GM23338 (cell line): ENCODE results near the gene NSL1. TPM values are rescaled to one million over a fixed set of nuclear protein-coding genes. Genes with fewer than 3 reads are reported as not detected.
"Not testable (repeated sequence)": the region's sequence is repeated elsewhere in the genome, so short reads cannot be mapped to it uniquely, and the experiment has no call there.

Experiments used
- ATAC-seq: fragments of 200-7000 bp; cut with Tn5 transposase; 3 replicates; pipeline ENCODE4 v1.9.1; 2020
- DNase-seq: peaks from one replicate; pipeline ENCODE4 v3.0.0-alpha.2; 2015; ENCODE audit warnings: low spot score
- H2AFZ ChIP-seq: fragments of 200-600 bp; sonication (generic); 2 replicates; pipeline ENCODE4 v1.8.0; 2016; ENCODE audit warnings: antibody characterized with exemption, mild to moderate bottlenecking, moderate library complexity
- H3F3A ChIP-seq: fragments of 200-600 bp; sonication (generic); replicated peaks from 2 replicates; pipeline ENCODE4 v1.8.0; 2017; ENCODE audit warnings: antibody characterized with exemption, mixed run types, low read depth
- H3K27ac ChIP-seq: fragments of 200-600 bp; sonication (generic); 2 replicates; pipeline ENCODE4 v1.6.1; 2016; ENCODE audit warnings: low read depth
- H3K27me3 ChIP-seq: fragments of 200-600 bp; sonication (generic); 2 replicates; pipeline ENCODE4 v1.8.0; 2016; ENCODE audit warnings: mild to moderate bottlenecking, mixed run types, moderate library complexity; ENCODE audit not compliant: insufficient read depth
- H3K36me3 ChIP-seq: fragments of 200-600 bp; sonication (generic); 2 replicates; pipeline ENCODE4 v1.8.0; 2016; ENCODE audit warnings: mild to moderate bottlenecking; ENCODE audit not compliant: insufficient read depth
- H3K4me1 ChIP-seq: fragments of 200-600 bp; sonication (generic); 2 replicates; pipeline ENCODE4 v1.8.0; 2016; ENCODE audit warnings: mild to moderate bottlenecking, moderate library complexity; ENCODE audit not compliant: insufficient read depth
- H3K4me2 ChIP-seq: fragments of 200-600 bp; sonication (generic); 2 replicates; pipeline ENCODE4 v1.7.1; 2017; ENCODE audit warnings: mixed run types
- H3K4me3 ChIP-seq: fragments of 200-600 bp; sonication (generic); 2 replicates; pipeline ENCODE4 v1.6.1; 2016; ENCODE audit warnings: mixed run types
- H3K79me2 ChIP-seq: fragments of 200-600 bp; sonication (generic); replicated peaks from 2 replicates; pipeline ENCODE4 v1.8.0; 2017; ENCODE audit warnings: mild to moderate bottlenecking; ENCODE audit not compliant: insufficient read depth
- H3K9me2 ChIP-seq: fragments of 200-600 bp; sonication (generic); 2 replicates; pipeline ENCODE4 v1.8.0; 2017; ENCODE audit not compliant: insufficient read depth
- H4K20me1 ChIP-seq: fragments of 200-600 bp; sonication (generic); replicated peaks from 2 replicates; pipeline ENCODE4 v1.8.0; 2017; ENCODE audit warnings: mild to moderate bottlenecking; ENCODE audit not compliant: insufficient read depth
- H3K27ac Mint-ChIP-seq: 2 replicates; pipeline ENCODE4 v1.8.0; 2020; ENCODE audit warnings: inconsistent platforms, mild to moderate bottlenecking, moderate library complexity, mixed read lengths
- H3K27me3 Mint-ChIP-seq: 3 replicates; pipeline ENCODE4 v1.8.0; 2022; ENCODE audit warnings: low read depth, mild to moderate bottlenecking, moderate library complexity, mixed read lengths, inconsistent platforms; ENCODE audit not compliant: insufficient read depth, poor library complexity
- H3K36me3 Mint-ChIP-seq: 3 replicates; pipeline ENCODE4 v1.8.0; 2021; ENCODE audit warnings: low read depth, mild to moderate bottlenecking, inconsistent platforms, moderate library complexity, mixed read lengths
- H3K4me1 Mint-ChIP-seq: 3 replicates; pipeline ENCODE4 v1.8.0; 2020; ENCODE audit warnings: mild to moderate bottlenecking, inconsistent platforms, mixed read lengths
- H3K4me3 Mint-ChIP-seq: 3 replicates; pipeline ENCODE4 v1.8.0; 2021; ENCODE audit warnings: moderate library complexity, mild to moderate bottlenecking, inconsistent platforms, mixed read lengths
- H3K9me3 Mint-ChIP-seq: 3 replicates; pipeline ENCODE4 v1.8.0; 2020; ENCODE audit warnings: moderate library complexity, mild to moderate bottlenecking, inconsistent platforms, mixed read lengths
- CREB1 ChIP-seq: fragments of 250-450 bp; sonication (Bioruptor Pico); IDR thresholded peaks from 2 replicates; pipeline ENCODE4 v1.5.0; 2020; ENCODE audit warnings: low read depth, mild to moderate bottlenecking, moderate library complexity
- EZH2 ChIP-seq: fragments of 200-600 bp; sonication (generic); IDR thresholded peaks from one replicate; pipeline ENCODE4 v1.8.0; 2017; ENCODE audit warnings: antibody characterized with exemption, mild to moderate bottlenecking, low read depth; ENCODE audit not compliant: unreplicated experiment
- EZH2phosphoT487 ChIP-seq: fragments of 200-600 bp; sonication (generic); IDR thresholded peaks from one replicate; pipeline ENCODE4 v1.8.1; 2018; ENCODE audit warnings: antibody characterized with exemption; ENCODE audit not compliant: unreplicated experiment
- NANOG ChIP-seq: IDR thresholded peaks from 2 replicates; pipeline ENCODE4 v1.6.1; 2016; ENCODE audit warnings: antibody characterized with exemption, borderline replicate concordance
- POLR2AphosphoS5 ChIP-seq: IDR thresholded peaks from 2 replicates; pipeline ENCODE4 v1.6.1; 2016; ENCODE audit warnings: antibody characterized with exemption, low read depth
- STAT1 ChIP-seq: IDR thresholded peaks from one replicate; pipeline ENCODE4 v1.6.1; 2016; ENCODE audit warnings: antibody characterized with exemption; ENCODE audit not compliant: unreplicated experiment
- polyA plus RNA-seq: library from polyadenylated mRNA; unstranded; fragments of >200 nt; fragmentation: Nextera tagmentation; extraction: Ambion mirVana; gene quantifications from 2 replicates; pipeline ENCODE4 v1.2.1, GENCODE V29; 2016
- total RNA-seq: library from RNA; depleted of rRNA; stranded (reverse); fragments of >200 nt; shearing (Covaris generic); gene quantifications from 2 replicates; pipeline ENCODE4 v1.2.3, GENCODE V29; 2014
- TF ChIP-seq, protein P1 (sequence below): fragments of 250-450 bp; sonication (Bioruptor Pico); IDR thresholded peaks from 2 replicates; pipeline ENCODE4 v1.5.0; 2020; ENCODE audit warnings: mild to moderate bottlenecking, moderate library complexity
- TF ChIP-seq, protein P2 (sequence below), 2 experiments: fragments of 200-600 bp in 1 of 2; sonication (generic) in 1 of 2; conservative IDR thresholded peaks; 2 replicates each; pipeline versions ENCODE4 v1.5.1 to v1.6.1; 2016 to 2017; ENCODE audit warnings: antibody characterized with exemption in 2 of 2, low read depth in 2 of 2, mild to moderate bottlenecking in 2 of 2, moderate library complexity in 1 of 2
- TF ChIP-seq, protein P3 (sequence below): IDR thresholded peaks from 2 replicates; pipeline ENCODE4 v1.6.1; 2016; ENCODE audit warnings: antibody characterized with exemption

NSL1 gene
- total and polyA plus RNA-seq, 2 experiments from 2014 or later: 96.8 to 102 TPM

DNA sequence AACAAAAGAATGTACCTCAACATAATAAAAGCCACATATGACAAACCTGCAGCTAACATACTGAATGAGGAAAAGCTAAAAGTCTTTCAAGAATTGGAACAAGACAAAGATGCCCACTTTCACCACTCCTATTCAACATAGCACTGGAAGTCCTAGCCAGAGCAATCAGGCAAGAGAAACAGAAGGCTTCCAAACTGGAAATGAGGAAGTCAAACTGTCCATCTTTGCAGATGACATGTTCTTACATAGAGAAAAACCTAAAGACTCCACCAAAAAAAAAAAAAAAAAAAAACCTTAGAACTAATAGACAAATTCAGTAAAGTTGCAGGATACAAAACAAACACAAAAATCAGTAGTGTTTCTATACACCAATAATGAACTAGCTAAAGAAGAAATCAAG, 20.2 kb downstream of the NSL1 start (continued):
- TF ChIP-seq, protein P1, sequence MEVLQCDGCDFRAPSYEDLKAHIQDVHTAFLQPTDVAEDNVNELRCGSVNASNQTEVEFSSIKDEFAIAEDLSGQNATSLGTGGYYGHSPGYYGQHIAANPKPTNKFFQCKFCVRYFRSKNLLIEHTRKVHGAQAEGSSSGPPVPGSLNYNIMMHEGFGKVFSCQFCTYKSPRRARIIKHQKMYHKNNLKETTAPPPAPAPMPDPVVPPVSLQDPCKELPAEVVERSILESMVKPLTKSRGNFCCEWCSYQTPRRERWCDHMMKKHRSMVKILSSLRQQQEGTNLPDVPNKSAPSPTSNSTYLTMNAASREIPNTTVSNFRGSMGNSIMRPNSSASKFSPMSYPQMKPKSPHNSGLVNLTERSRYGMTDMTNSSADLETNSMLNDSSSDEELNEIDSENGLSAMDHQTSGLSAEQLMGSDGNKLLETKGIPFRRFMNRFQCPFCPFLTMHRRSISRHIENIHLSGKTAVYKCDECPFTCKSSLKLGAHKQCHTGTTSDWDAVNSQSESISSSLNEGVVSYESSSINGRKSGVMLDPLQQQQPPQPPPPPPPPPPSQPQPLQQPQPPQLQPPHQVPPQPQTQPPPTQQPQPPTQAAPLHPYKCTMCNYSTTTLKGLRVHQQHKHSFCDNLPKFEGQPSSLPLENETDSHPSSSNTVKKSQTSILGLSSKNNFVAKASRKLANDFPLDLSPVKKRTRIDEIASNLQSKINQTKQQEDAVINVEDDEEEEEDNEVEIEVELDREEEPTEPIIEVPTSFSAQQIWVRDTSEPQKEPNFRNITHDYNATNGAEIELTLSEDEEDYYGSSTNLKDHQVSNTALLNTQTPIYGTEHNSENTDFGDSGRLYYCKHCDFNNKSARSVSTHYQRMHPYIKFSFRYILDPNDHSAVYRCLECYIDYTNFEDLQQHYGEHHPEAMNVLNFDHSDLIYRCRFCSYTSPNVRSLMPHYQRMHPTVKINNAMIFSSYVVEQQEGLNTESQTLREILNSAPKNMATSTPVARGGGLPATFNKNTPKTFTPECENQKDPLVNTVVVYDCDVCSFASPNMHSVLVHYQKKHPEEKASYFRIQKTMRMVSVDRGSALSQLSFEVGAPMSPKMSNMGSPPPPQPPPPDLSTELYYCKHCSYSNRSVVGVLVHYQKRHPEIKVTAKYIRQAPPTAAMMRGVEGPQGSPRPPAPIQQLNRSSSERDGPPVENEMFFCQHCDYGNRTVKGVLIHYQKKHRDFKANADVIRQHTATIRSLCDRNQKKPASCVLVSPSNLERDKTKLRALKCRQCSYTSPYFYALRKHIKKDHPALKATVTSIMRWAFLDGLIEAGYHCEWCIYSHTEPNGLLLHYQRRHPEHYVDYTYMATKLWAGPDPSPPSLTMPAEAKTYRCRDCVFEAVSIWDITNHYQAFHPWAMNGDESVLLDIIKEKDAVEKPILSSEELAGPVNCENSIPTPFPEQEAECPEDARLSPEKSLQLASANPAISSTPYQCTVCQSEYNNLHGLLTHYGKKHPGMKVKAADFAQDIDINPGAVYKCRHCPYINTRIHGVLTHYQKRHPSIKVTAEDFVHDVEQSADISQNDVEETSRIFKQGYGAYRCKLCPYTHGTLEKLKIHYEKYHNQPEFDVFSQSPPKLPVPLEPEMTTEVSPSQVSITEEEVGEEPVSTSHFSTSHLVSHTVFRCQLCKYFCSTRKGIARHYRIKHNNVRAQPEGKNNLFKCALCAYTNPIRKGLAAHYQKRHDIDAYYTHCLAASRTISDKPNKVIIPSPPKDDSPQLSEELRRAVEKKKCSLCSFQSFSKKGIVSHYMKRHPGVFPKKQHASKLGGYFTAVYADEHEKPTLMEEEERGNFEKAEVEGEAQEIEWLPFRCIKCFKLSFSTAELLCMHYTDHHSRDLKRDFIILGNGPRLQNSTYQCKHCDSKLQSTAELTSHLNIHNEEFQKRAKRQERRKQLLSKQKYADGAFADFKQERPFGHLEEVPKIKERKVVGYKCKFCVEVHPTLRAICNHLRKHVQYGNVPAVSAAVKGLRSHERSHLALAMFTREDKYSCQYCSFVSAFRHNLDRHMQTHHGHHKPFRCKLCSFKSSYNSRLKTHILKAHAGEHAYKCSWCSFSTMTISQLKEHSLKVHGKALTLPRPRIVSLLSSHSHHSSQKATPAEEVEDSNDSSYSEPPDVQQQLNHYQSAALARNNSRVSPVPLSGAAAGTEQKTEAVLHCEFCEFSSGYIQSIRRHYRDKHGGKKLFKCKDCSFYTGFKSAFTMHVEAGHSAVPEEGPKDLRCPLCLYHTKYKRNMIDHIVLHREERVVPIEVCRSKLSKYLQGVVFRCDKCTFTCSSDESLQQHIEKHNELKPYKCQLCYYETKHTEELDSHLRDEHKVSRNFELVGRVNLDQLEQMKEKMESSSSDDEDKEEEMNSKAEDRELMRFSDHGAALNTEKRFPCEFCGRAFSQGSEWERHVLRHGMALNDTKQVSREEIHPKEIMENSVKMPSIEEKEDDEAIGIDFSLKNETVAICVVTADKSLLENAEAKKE: no peak
- no peak for TF ChIP-seq POLR2AphosphoS5
- TF ChIP-seq, protein P2, sequence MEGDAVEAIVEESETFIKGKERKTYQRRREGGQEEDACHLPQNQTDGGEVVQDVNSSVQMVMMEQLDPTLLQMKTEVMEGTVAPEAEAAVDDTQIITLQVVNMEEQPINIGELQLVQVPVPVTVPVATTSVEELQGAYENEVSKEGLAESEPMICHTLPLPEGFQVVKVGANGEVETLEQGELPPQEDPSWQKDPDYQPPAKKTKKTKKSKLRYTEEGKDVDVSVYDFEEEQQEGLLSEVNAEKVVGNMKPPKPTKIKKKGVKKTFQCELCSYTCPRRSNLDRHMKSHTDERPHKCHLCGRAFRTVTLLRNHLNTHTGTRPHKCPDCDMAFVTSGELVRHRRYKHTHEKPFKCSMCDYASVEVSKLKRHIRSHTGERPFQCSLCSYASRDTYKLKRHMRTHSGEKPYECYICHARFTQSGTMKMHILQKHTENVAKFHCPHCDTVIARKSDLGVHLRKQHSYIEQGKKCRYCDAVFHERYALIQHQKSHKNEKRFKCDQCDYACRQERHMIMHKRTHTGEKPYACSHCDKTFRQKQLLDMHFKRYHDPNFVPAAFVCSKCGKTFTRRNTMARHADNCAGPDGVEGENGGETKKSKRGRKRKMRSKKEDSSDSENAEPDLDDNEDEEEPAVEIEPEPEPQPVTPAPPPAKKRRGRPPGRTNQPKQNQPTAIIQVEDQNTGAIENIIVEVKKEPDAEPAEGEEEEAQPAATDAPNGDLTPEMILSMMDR (conservative IDR thresholded peaks at IDR 0.05; ENCODE audit: low read depth in 2 of 2): no peak

DNA sequence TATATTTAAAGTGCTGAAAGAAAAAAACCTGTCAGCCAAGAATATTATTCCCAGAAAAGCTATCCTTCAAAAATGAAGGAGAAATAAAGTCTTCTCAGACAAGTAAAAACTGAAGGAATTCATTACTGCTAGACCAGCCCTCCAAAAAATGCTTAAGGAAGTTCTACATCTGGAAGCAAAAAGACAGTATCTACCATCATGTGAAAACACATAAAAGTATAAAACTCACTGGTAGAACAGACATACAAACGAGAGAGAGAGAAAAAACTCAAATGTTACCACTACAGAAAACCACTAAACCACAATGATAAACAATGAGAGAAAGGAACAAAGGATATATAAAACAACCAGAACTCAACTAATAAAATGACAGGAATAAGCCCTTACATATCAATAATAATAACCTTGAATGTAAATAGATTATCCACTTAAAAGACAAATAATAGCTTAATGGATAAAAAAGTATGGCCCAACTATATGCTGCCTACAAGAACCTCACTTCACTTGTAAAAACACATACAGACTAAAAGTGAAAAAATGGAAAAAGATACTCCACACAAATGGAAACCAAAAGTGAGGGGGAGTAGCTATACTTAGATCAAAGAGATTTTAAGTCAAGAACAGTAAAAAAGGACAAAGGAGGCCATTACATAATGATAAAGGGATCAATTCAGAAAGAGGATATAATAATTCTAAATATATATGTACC, 22.0 kb downstream of the NSL1 start:
- ATAC-seq (no peak), DNase-seq (no peak)
- H3K9me2 ChIP-seq: no peaks in the 10 kb centered on the region
- TF ChIP-seq POLR2AphosphoS5: no peak
- TF ChIP-seq, protein P3, sequence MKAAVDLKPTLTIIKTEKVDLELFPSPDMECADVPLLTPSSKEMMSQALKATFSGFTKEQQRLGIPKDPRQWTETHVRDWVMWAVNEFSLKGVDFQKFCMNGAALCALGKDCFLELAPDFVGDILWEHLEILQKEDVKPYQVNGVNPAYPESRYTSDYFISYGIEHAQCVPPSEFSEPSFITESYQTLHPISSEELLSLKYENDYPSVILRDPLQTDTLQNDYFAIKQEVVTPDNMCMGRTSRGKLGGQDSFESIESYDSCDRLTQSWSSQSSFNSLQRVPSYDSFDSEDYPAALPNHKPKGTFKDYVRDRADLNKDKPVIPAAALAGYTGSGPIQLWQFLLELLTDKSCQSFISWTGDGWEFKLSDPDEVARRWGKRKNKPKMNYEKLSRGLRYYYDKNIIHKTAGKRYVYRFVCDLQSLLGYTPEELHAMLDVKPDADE: no peak
- TF ChIP-seq CREB1: no peak
- no peak for TF ChIP-seq NANOG
- no peak for TF ChIP-seq STAT1
- TF ChIP-seq EZH2: no peak
- TF ChIP-seq EZH2phosphoT487: no peak
- no peak overlapping the region for H3K4me2 ChIP-seq
- Mint-ChIP-seq H3K9me3 (peaks cover 21% of the 10 kb centered on the region; the same call in 2 of the 3 replicates), H3K4me1 (peaks cover 3% of the 10 kb centered on the region; the same call in 1 of the 3 replicates), H3K4me3 (no peak overlapping the region), H3K36me3 (peaks cover 88% of the 10 kb centered on the region), H3K27me3 (no peaks in the 10 kb centered on the region), H3K27ac (no peak overlapping the region)
- H3F3A ChIP-seq: no peaks in the 10 kb centered on the region
- peaks cover 14% of the 10 kb centered on the region; the same call in 1 of the 2 replicates for H4K20me1 ChIP-seq
- H3K27ac ChIP-seq: no peak overlapping the region
- no peaks in the 10 kb centered on the region for H3K4me1 ChIP-seq
- no peaks in the 10 kb centered on the region for H3K27me3 ChIP-seq
- peaks cover 96% of the 10 kb centered on the region for H3K79me2 ChIP-seq
- H2AFZ ChIP-seq: no peak overlapping the region
- peaks cover 6% of the 10 kb centered on the region; the same call in 1 of the 2 replicates for H3K36me3 ChIP-seq
- no peak overlapping the region for H3K4me3 ChIP-seq

DNA sequence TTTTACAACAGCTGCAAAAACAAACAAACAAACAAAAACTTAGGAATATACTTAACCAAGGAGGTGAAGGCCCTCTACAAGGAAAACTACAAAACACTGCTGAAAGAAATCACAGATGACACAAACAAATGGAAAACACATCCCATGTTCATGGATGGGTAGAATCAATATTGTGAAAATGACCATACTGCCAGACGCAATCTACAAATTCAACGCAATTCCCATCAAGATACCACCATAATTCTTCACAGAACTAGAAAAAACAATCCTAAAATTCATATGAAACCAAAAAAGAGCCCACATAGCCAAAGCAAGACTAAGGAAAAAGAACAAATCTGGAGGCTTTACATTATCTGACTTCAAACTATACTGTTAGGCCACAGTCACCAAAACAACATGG, 24.8 kb downstream of the NSL1 start:
- peaks cover 90% of the 10 kb centered on the region for H3K79me2 ChIP-seq
- H3K9me3 Mint-ChIP-seq: peaks cover 21% of the 10 kb centered on the region; the same call in 2 of the 3 replicates
- not testable (repeated sequence) for H3K4me1 Mint-ChIP-seq

More for the DNA sequence above, 24.8 kb downstream of the NSL1 start:
- not testable (repeated sequence) for H3K9me2 ChIP-seq, H3K4me2 ChIP-seq, H3K27me3 ChIP-seq, H3K4me3 ChIP-seq, DNase-seq, H3K4me1 ChIP-seq, H3K27me3 Mint-ChIP-seq, ATAC-seq, H3F3A ChIP-seq, H2AFZ ChIP-seq, H3K4me3 Mint-ChIP-seq, H3K27ac Mint-ChIP-seq, H3K36me3 ChIP-seq, H3K27ac ChIP-seq
- peaks cover 71% of the 10 kb centered on the region for H3K36me3 Mint-ChIP-seq
- peaks cover 12% of the 10 kb centered on the region; the same call in 1 of the 2 replicates for H4K20me1 ChIP-seq
